ENCODE results near the gene FMNL3. TPM values are rescaled to one million over a fixed set of nuclear protein-coding genes. Genes with fewer than 3 reads are reported as not detected.
A peak's percentile ranks its signal among the peaks of the same experiment; 100 is the strongest.

FMNL3 gene
- total RNA-seq, 1 donor from 2014 or later, result 10.8 TPM

DNA sequence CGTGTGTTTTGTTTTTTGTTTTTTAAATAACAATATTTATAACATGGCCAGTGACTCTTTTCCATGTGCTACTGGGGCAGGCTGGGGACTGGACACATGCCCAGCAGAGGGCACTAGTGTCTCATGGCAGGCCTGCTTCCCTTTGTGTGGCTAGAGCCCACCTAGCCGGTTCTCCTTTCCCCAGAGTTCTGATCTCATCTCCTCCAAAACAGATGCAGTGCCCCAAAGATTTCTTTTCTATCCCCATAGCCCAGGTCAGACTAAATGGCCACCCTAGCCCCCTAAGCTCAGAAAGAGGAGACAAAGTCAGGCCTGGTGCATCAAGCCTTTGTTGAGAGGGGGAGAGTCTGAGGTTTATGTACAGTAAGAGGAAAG lies 62.6 kb downstream of the FMNL3 start:
- peak; percentile 86 for DNase-seq (ENCODE audit: missing footprints)
- intact Hi-C loops (cut with DNase I), result loop anchor here (1.0 kb wide), 1 partner anchor 63 kb away; the partner anchor contains the start of gene FMNL3
- peak; percentile 81 for ATAC-seq

DNA sequence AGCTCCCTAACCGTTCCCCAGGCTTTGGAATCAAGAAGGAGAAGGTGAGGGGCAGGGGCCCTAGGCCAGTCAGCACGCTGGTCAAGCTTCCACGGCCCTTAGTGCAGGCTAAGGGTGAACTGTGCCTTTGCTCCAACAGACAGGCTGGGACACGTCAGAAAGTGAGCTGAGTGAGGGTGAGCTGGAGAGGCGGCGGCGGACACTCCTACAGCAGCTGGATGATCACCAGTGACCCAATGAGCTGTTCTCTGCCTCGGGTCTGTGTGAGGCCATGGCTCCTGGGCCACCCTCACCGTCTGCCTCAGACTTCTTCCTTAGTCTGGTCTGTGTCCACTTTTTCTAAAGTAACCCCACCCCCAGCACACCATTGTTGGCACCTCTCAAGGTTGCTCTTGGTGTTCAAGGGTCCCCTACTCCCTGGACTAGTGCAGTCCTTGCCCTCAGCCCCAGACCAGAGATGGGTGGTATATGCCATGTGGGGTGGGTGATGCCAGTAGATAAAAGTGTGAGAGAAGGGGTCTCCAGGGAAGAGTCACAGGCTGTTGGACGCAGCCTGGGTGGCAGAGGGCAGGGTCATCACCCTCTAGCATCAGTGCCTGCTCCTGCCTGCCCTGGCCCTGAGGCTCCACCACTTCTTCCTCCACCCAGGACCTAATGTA lies 63.1 kb downstream of the FMNL3 start:
- intact Hi-C loops (cut with DNase I), result loop anchor here (1.0 kb wide), 1 partner anchor 63 kb away; the partner anchor contains the start of gene FMNL3
- DNase-seq (ENCODE audit: missing footprints), result no peak

DNA sequence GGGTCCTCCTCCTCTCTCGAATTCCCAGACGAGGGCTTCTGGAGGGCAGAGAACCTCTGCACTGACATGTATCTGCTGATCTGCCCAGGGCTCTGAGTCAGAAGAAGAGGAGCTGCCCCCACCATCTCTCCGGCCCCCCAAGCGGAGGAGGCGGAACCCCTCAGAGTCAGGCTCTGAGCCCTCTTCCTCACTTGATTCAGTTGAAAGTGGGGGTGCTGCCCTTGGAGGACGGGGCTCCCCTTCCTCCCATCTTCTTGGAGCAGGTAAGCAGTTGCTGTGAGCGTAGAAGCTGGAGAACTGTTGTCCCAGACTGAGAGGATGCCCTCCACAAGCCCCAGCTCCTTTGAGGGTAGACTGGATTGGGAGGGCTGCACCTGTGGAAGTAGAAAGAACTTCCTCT lies 64.1 kb downstream of the FMNL3 start:
- ATAC-seq, result no peak
- intact Hi-C loops (cut with DNase I), result no loop called here
- DNase-seq (ENCODE audit: missing footprints), result no peak

More for the DNA sequence above, 63.1 kb downstream of the FMNL3 start:
- peak; percentile 7 for ATAC-seq

GRCh38 chr12:49642370-49642802 lies 64.8 kb downstream of the FMNL3 start:
- ATAC-seq (no peak), DNase-seq (ENCODE audit: missing footprints) (no peak)
- intact Hi-C loops (cut with DNase I), result no loop called here

GRCh38 chr12:49641748-49642369 lies 65.3 kb downstream of the FMNL3 start:
- no peak for ATAC-seq
- DNase-seq (ENCODE audit: missing footprints), result no peak
- intact Hi-C loops (cut with DNase I), result no loop called here

- ATAC-seq (peak; percentile 82), DNase-seq (ENCODE audit: missing footprints) (no peak)
- intact Hi-C loops (cut with DNase I), result no loop called here
Measured at GRCh38 chr12:49636979-49637755, 70.0 kb downstream of the FMNL3 start.

- ATAC-seq (no peak), DNase-seq (ENCODE audit: missing footprints) (no peak)
- intact Hi-C loops (cut with DNase I), result no loop called here
Measured at GRCh38 chr12:49636574-49636973, 70.6 kb downstream of the FMNL3 start.

DNA sequence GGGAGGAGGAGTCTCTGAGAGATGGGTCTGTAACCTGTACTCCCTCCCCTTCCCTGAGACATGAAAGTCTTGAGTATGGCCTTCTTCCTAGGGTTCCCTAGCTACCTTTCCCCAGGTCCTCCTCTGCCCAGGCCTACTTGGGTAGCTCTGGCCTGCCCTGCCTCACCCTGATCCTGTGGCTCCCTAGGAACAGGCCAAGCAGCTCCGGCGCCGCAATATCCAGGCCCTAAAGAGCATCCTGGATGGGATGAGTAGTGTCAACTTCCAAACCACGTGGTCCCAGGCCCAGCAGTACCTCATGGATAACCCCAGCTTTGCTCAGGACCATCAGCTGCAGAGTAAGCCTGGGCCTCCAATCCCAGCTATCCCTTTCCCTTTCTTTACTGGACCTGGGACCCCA lies 71.5 kb downstream of the FMNL3 start:
- DNase-seq (ENCODE audit: missing footprints), result no peak
- intact Hi-C loops (cut with DNase I), result no loop called here
- no peak for ATAC-seq

- no peak for DNase-seq (ENCODE audit: missing footprints)
- ATAC-seq, result no peak
- intact Hi-C loops (cut with DNase I), result no loop called here
Measured at GRCh38 chr12:49635036-49635435, 72.2 kb downstream of the FMNL3 start.

- ATAC-seq (no peak), DNase-seq (ENCODE audit: missing footprints) (no peak)
- intact Hi-C loops (cut with DNase I), result no loop called here
Measured at GRCh38 chr12:49633703-49634345, 73.4 kb downstream of the FMNL3 start.

DNA sequence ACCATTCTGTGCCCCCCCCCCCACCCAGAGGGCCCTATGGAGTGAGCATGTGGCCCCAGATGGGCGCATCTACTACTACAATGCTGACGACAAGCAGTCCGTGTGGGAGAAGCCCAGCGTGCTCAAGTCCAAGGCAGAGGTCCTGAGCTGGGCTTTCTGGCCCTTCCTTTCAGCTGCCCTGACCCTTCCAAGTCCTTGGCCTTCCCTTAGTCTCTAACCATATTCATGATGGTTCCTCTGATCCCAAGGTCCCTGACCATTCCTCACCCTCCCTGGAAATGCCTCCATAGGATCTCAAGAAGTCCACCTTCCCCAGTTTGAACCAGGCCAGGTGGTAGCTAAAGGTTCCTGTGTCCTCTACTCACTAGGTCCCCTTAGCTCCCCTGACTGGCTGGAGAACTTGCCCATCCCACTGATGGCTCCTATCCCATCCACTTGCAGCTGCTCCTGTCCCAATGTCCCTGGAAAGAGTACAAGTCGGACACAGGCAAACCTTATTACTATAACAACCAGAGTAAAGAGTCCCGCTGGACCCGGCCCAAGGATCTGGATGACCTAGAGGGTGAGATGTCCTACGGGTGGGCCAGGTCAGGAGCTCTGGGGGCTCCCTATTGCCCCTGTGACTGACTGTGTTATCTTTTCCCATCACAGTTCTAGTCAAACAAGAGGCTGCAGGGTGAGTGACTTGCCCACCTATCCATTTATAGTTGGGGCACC lies 74.1 kb downstream of the FMNL3 start:
- DNase-seq (ENCODE audit: missing footprints) (no peak), ATAC-seq (no peak)
- intact Hi-C loops (cut with DNase I), result no loop called here

- no peak for DNase-seq (ENCODE audit: missing footprints)
- intact Hi-C loops (cut with DNase I), result no loop called here
- no peak for ATAC-seq
Measured at GRCh38 chr12:49632401-49632800, 74.8 kb downstream of the FMNL3 start.

DNA sequence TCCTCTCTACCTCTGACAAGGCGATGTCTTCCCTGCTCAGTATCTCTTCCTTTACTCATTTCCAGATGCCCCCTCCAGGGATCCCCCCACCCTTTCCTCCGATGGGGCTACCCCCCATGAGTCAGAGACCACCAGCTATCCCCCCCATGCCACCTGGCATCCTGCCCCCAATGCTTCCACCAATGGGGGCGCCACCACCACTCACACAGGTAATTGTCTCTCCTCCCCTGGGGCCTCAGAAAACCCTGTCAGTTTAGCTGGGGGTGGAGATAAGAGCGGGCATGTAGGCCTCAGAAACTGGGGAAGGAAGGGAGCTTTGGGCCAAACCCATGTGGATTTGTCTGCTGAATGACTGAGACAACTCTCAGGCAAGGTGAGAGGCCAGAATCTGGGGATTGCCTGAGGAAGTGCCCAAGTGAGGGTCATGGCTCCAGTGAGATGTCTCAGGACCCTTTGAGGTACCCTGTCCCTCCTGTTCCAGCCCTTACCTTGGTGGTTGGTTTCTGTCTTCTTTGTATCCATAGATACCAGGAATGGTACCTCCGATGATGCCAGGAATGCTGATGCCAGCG lies 75.8 kb downstream of the FMNL3 start:
- no peak for ATAC-seq
- DNase-seq (ENCODE audit: missing footprints), result no peak
- intact Hi-C loops (cut with DNase I), result no loop called here

DNA sequence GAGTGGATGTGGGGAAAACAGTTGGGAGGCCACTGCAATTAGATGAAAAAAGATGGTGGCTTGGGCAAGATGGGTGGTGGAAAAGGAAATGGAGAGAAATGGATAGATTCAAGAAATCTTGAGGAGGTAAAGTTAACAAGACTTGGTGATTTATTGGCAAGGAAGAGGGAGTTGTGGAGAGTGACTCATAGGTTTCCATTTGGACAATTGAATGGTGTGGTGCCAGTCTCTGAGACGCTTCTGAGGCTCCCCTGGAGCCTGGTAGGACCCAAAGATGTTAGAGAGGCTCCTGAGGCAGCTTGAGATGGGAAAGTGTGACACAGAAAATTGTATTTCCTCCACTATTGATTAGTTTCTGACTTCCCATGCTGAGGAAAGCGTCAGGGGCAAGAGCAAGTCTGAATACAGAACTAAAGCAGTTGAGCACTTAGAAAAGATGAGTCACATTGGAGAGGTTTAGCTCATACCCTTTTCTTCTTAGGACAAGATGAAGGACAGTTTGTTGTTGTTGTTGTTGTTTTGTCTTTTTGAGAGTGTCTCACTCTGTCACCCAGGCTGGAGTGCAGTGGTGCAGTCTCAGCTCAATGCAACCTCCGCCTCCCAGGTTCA lies 79.3 kb downstream of the FMNL3 start:
- no peak for ATAC-seq
- no peak for DNase-seq (ENCODE audit: missing footprints)
- intact Hi-C loops (cut with DNase I), result no loop called here

GRCh38 chr12:49626836-49627235 lies 80.4 kb downstream of the FMNL3 start:
- no peak for ATAC-seq
- intact Hi-C loops (cut with DNase I), result no loop called here
- no peak for DNase-seq (ENCODE audit: missing footprints)

DNA sequence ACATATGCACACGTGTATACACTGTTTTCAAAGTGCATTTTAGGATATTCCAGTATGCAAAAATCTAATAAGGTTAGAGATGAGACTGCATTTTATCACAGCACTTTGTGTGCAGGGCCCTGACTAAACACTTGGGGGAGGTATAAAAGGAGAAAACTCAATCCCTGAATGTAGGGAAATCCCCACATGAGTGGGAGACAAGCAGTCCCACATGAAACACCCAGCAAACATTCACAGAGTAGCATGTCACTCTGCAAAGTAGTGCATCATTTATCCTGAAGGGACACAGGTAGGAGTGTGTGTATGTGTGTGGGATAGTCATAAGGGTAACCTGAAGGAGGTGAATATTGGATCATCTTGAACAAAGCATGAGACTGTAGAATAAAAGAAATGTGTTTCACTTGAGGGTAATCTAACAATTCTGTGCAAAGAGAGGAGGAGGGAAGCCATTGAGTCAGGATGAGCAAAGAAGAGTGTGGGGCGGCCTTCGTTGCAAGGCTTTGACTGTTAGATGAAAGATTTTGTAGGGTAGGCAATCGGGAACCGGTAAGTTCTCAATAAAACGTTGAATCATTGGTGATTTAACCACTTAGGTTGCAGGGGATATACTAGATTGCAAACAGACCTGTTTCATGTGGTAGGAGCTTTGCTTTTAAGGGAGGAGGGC lies 80.9 kb downstream of the FMNL3 start:
- DNase-seq (ENCODE audit: missing footprints), result no peak
- ATAC-seq, result no peak
- intact Hi-C loops (cut with DNase I), result no loop called here

- ATAC-seq (no peak), DNase-seq (ENCODE audit: missing footprints) (no peak)
- intact Hi-C loops (cut with DNase I), result no loop called here
Measured at GRCh38 chr12:49624921-49625577, 82.2 kb downstream of the FMNL3 start.

Measured in Right ventricle myocardium inferior (tissue), 1 donor.